Muscle layer of duodenum (tissue), 2 donors: ENCODE results near the gene TSPAN4.

Source experiments
- H3K27ac ChIP-seq: one replicate; pipeline ENCODE4 v1.7.0; 2013; ENCODE audit warnings: mild to moderate bottlenecking, low read length
- H3K27me3 ChIP-seq: one replicate; pipeline ENCODE4 v1.7.0; 2013; ENCODE audit warnings: low read depth, mild to moderate bottlenecking, control low read depth, low read length
- H3K36me3 ChIP-seq, 2 donors: one replicate each; pipeline ENCODE4 v1.7.0; 2013; ENCODE audit warnings: low read length in 2 of 2, control low read depth in 1 of 2, mild to moderate bottlenecking in 1 of 2; ENCODE audit not compliant: insufficient read depth in 2 of 2, control insufficient read depth in 1 of 2
- H3K4me1 ChIP-seq, 2 donors: one replicate each; pipeline ENCODE4 v1.7.0; 2013; ENCODE audit warnings: low read length in 2 of 2, mild to moderate bottlenecking in 2 of 2, control low read depth in 1 of 2, moderate library complexity in 1 of 2; ENCODE audit not compliant: insufficient read depth in 2 of 2, control insufficient read depth in 1 of 2
- H3K4me3 ChIP-seq, 2 donors: one replicate each; pipeline ENCODE4 v1.7.0; 2013; ENCODE audit warnings: low read length in 2 of 2, low read depth in 1 of 2, mild to moderate bottlenecking in 1 of 2
- H3K9me3 ChIP-seq, 2 donors: one replicate each; pipeline ENCODE4 v1.7.0; 2013; ENCODE audit warnings: low read length in 2 of 2, control low read depth in 1 of 2, mild to moderate bottlenecking in 1 of 2; ENCODE audit not compliant: control insufficient read depth in 1 of 2
- donor health status: healthy.

TSPAN4 gene

GRCh38 chr11:826836-827145, 15.9 kb upstream of the TSPAN4 start:
- Histone ChIP-seq H3K9me3 (no peaks in the 10 kb centered on the region), H3K4me3 (peak overlapping the region in 1 of 2 donors; percentile 44), H3K27ac (no peak overlapping the region), H3K4me1 (peaks cover 0 to 53% of the 10 kb centered on the region in 2 donors), H3K36me3 (peaks cover 0 to 32% of the 10 kb centered on the region in 2 donors), H3K27me3 (no peaks in the 10 kb centered on the region)

DNA sequence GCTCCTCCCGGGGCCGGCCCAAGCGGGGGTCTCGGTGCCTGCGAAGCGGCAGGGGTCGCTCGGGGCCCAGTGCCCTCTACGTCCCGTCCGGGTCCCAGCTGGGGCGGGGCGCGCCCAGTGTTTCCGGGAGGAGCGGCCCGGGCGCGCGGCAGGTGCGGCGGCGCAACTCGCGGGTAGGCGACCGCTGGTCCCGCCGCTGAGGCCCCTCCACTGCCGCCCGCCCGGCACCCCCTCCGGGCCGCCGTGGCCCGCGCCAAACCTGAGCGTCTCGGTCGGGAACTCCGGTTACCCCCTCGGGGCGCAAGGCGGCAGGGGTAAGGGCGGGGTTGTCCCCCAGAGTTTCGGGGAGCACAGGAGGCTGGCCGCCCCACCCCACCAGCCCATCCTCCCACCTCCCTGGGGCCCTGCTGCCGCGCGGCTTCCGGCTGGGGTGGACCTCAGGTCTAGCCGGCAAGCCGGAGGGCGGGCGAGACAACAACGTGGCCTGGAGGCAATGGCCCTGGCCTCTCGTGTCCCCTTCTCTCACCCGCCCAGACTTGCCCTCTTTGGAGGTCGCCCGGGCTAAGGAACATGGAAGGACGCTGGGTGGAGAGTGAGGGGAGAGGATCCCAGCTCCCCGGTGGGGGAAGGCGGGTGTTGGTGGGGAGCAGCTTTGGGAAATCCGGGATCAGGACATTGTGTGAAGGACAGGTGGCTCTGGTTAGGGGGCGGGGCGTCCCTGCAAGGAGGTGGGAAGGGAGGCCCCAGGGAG, 15.3 kb upstream of the TSPAN4 start:
- H3K4me1 ChIP-seq = peaks cover 0 to 55% of the 10 kb centered on the region in 2 donors
- H3K27me3 ChIP-seq = no peaks in the 10 kb centered on the region
- H3K27ac ChIP-seq = peak overlapping the region; percentile 72

GRCh38 chr11:827897-828192, 14.8 kb upstream of the TSPAN4 start, which contains the start of gene CRACR2B:
TSS of gene CRACR2B (plus strand) at chr11:827919. CDS start at chr11:828608, 689 bp downstream.
- peak within 1 kb of the TSS in 1 of 2 donors; percentile 44 for H3K4me3 ChIP-seq
- no peaks in the 10 kb centered on the region for H3K27me3 ChIP-seq
- H3K9me3 ChIP-seq = no peaks in the 10 kb centered on the region
- peaks cover 0 to 57% of the 10 kb centered on the region in 2 donors for H3K4me1 ChIP-seq
- peaks cover 0 to 29% of the 10 kb centered on the region in 2 donors for H3K36me3 ChIP-seq
- peak within 1 kb of the TSS; percentile 72 for H3K27ac ChIP-seq

More for the DNA sequence above, 15.3 kb upstream of the TSPAN4 start:
- H3K36me3 ChIP-seq = peaks cover 0 to 31% of the 10 kb centered on the region in 2 donors
- peak overlapping the region in 1 of 2 donors; percentile 44 for H3K4me3 ChIP-seq
- H3K9me3 ChIP-seq = no peaks in the 10 kb centered on the region

DNA sequence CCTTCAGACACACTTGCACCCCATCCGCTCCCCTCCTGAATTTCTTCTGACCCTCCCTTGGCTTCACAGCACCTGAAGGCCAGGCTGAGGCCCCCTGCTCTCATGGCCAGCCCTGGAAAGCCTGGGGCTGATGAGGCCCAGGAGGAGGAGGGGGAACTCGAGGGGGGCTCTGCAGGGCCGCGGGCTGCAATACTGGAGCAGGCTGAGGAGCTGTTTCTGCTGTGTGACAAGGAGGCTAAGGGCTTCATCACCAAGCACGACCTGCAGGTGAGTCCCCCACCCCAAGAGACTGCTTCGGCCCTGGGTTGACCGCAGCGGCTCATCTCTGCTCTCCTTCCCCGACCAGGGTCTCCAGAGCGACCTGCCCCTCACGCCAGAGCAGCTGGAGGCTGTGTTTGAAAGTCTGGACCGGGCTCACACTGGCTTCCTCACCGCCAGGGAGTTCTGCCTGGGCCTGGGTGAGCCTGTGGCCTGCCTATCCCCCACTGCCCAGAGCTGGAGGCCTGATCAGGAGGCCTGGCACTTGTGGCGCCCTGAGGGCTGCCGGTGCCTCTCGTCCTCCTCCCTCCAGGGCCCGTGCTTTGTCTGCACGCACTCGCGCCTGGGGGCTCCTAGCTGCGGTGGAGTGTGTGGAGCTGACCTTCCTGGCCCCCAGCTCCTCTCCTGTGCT, 14.0 kb upstream of the TSPAN4 start:
- H3K4me1 ChIP-seq = peaks cover 0 to 60% of the 10 kb centered on the region in 2 donors
- peaks cover 0 to 22% of the 10 kb centered on the region in 2 donors for H3K36me3 ChIP-seq
- H3K4me3 ChIP-seq = peak overlapping the region in 1 of 2 donors; percentile 3
- H3K27ac ChIP-seq = no peak overlapping the region
- no peaks in the 10 kb centered on the region for H3K27me3 ChIP-seq
- no peaks in the 10 kb centered on the region for H3K9me3 ChIP-seq

DNA sequence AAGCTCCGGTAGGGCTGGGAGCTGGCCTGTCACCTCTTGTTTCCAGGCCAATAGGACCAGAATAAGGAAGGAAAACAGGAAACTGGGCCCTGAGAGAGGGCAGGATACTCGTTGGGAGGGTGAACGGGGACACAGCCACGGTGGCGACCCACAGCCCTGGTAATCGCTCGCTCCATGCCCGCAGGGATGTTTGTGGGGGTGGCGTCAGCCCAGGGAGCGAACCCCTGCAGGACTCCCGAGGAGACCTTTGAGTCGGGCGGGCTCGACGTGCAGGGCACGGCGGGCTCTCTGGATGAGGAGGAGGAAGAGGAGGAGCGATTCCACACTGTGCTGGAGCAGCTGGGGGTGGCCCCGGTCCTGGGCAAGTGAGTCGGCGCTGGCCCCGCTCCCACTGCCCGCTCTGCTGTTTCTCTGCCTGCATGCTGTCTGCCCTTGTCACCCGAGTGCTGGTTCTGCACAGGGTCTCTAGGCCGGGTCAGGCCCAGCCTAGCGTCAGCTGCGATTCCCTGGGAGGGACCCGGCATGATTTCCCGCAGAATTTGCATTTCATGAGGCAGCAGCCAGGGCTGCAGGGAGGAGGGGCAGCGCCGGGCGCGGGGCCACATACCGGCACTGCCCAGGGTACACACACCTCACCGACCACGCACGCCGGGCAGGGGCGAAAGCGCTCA, 13.3 kb upstream of the TSPAN4 start:
- Histone ChIP-seq H3K4me1 (peaks cover 0 to 66% of the 10 kb centered on the region in 2 donors), H3K27ac (no peak overlapping the region), H3K27me3 (no peaks in the 10 kb centered on the region), H3K36me3 (peaks cover 0 to 16% of the 10 kb centered on the region in 2 donors), H3K4me3 (peak overlapping the region; percentile 39 to 58), H3K9me3 (no peaks in the 10 kb centered on the region)

- Histone ChIP-seq H3K27me3 (no peaks in the 10 kb centered on the region), H3K4me3 (peak overlapping the region; percentile 39 to 58), H3K9me3 (no peaks in the 10 kb centered on the region), H3K36me3 (peaks cover 0 to 10% of the 10 kb centered on the region in 2 donors), H3K4me1 (peaks cover 0 to 72% of the 10 kb centered on the region in 2 donors), H3K27ac (no peak overlapping the region)
Measured at GRCh38 chr11:829847-830294, 12.8 kb upstream of the TSPAN4 start.

- Histone ChIP-seq H3K9me3 (no peaks in the 10 kb centered on the region), H3K27ac (no peak overlapping the region), H3K27me3 (no peaks in the 10 kb centered on the region), H3K4me3 (peak overlapping the region in 1 of 2 donors; percentile 58), H3K36me3 (peaks cover 0 to 4% of the 10 kb centered on the region in 2 donors), H3K4me1 (peaks cover 0 to 75% of the 10 kb centered on the region in 2 donors)
Measured at GRCh38 chr11:830295-831117, 12.1 kb upstream of the TSPAN4 start.

DNA sequence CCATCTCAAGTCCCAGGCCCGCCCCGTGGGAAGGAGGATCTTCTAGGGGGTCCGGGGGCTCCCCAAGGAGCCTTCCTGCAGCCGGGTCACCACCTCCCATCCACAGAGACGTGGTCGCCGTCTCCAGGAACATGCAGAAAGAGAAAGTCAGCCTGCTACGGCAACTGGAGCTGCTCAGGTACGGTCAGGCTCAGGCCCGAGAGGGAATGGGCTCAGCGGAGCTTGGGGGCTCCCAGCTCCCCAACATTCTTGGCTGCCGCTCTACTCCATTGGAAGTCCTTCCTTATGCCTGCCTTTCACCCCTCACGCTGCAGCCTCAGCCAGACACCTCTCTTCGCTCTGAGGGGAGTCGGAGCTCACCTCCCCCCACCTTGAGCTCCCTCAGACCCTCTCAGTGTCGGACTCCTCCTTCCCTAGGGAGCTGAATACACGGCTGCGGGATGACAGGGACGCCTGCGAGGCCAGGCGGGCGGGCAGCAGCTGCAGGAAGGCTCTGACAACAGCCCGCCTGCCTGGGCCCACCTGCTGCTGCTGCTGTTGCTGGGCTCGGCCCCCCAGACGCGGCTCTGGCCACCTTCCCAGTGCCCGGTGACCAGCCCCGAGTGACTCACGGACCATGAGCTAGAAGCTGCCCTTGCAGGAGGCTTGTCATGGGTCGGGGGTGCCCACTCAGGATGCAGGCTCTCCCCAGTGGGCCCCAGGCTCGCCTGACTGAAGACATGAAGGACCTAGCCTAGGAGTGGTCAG, 11.4 kb upstream of the TSPAN4 start:
- Histone ChIP-seq H3K9me3 (no peaks in the 10 kb centered on the region), H3K4me1 (peaks cover 0 to 75% of the 10 kb centered on the region in 2 donors), H3K4me3 (peak overlapping the region in 1 of 2 donors; percentile 58), H3K36me3 (peaks cover 0 to 2% of the 10 kb centered on the region in 2 donors), H3K27ac (no peak overlapping the region), H3K27me3 (no peaks in the 10 kb centered on the region)

GRCh38 chr11:831961-832528, 10.6 kb upstream of the TSPAN4 start:
- H3K9me3 ChIP-seq = no peaks in the 10 kb centered on the region
- H3K36me3 ChIP-seq = peaks cover 0 to 10% of the 10 kb centered on the region in 2 donors
- H3K4me3 ChIP-seq = peak overlapping the region in 1 of 2 donors; percentile 48
- peaks cover 0 to 72% of the 10 kb centered on the region in 2 donors for H3K4me1 ChIP-seq
- no peak overlapping the region for H3K27ac ChIP-seq
- H3K27me3 ChIP-seq = no peaks in the 10 kb centered on the region

DNA sequence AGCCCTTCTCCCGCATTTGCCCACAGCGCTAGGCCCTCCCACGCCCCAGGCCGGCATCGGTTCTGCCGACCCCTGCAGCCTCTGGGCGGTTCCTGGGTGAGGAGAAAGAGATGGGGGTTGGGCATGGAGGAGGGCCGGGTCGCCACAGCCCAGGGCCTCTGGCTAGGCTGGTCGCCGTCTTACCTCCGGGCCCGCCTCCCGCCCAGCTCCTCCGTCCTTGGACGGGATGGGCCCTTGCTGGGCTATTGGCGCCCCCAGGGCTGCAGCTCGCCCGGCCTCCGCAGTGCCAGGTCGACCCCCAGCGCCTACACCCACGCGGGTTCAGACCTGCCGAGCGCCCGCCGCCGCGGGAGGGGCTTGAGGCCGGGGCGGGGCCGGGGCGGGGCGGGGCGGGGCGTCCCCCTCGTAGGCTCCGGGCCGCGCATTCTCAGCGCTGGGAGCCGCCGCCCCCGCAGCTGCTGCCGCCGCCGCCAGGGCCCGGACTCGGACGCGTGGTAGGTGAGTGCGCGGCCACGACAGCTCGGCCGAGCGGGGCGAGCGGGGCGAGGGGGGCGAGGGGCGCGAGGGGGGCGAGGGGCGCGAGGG, 10.0 kb upstream of the TSPAN4 start, which contains the start of gene CD151:
Gene CD151, plus strand, starts transcription at position 424 of the 585 bp plus-strand sequence. CDS start 3,118 bp downstream, outside the sequence.
- H3K27ac ChIP-seq = peak within 1 kb of the TSS; percentile 85
- peaks cover 0 to 15% of the 10 kb centered on the region in 2 donors for H3K36me3 ChIP-seq
- H3K9me3 ChIP-seq = no peaks in the 10 kb centered on the region
- peaks cover 0 to 68% of the 10 kb centered on the region in 2 donors for H3K4me1 ChIP-seq
- H3K27me3 ChIP-seq = no peaks in the 10 kb centered on the region
- peak within 1 kb of the TSS; percentile 60 to 77 for H3K4me3 ChIP-seq
